A673 (cell line): ENCODE results near the gene PIWIL4.

ENCODE experiments used
- CTCF ChIP-seq: fragments of 300-800, 200-600 bp; sonication (generic); conservative IDR thresholded peaks from 2 replicates; pipeline ENCODE4 v1.5.1; 2017; ENCODE audit warnings: low read depth, mild to moderate bottlenecking, antibody characterized with exemption, low read length, moderate library complexity, mixed read lengths
- EZH2 ChIP-seq: fragments of 200-600 bp; sonication (generic); IDR thresholded peaks from 2 replicates; pipeline ENCODE4 v1.6.1; 2017; ENCODE audit warnings: borderline replicate concordance, low read depth, mild to moderate bottlenecking, mixed read lengths, antibody characterized with exemption, low read length; ENCODE audit not compliant: poor library complexity, severe bottlenecking

GRCh38 chr11:94648789-94649188, 81.6 kb downstream of the PIWIL4 start:
- TF ChIP-seq CTCF (no peak), EZH2 (no peak)
